Brain pericyte (primary cell): ENCODE data around the gene STX7.

Source experiments
- DNase-seq: peaks from one replicate; pipeline ENCODE4 v3.0.0-alpha.2; 2012; ENCODE audit warnings: low read depth, low spot score

STX7 gene

GRCh38 chr6:132476688-132477087 lies 36.2 kb downstream of the STX7 start:
- no peak for DNase-seq

- no peak for DNase-seq
Measured at GRCh38 chr6:132475925-132476324, 37.0 kb downstream of the STX7 start.

GRCh38 chr6:132471787-132472186 lies 41.1 kb downstream of the STX7 start:
- DNase-seq, result no peak

GRCh38 chr6:132466952-132467351 lies 46.0 kb downstream of the STX7 start:
- DNase-seq, result no peak

- DNase-seq, result no peak
Measured at GRCh38 chr6:132465530-132466485, 47.1 kb downstream of the STX7 start.

GRCh38 chr6:132464538-132465256 lies 48.2 kb downstream of the STX7 start:
- no peak for DNase-seq

GRCh38 chr6:132461958-132462357 lies 51.0 kb downstream of the STX7 start:
- DNase-seq, result no peak

GRCh38 chr6:132459605-132459952 lies 53.3 kb downstream of the STX7 start:
- DNase-seq, result no peak

- no peak for DNase-seq
Measured at GRCh38 chr6:132458887-132459604, 53.9 kb downstream of the STX7 start.

GRCh38 chr6:132456700-132457143 lies 56.2 kb downstream of the STX7 start:
- no peak for DNase-seq

GRCh38 chr6:132446855-132447241 lies 66.1 kb downstream of the STX7 start:
- no peak for DNase-seq

- DNase-seq, result no peak
Measured at GRCh38 chr6:132446141-132446854, 66.6 kb downstream of the STX7 start.

GRCh38 chr6:132445201-132445951 lies 67.5 kb downstream of the STX7 start:
- DNase-seq, result no peak

GRCh38 chr6:132443206-132443605 lies 69.7 kb downstream of the STX7 start:
- no peak for DNase-seq

GRCh38 chr6:132430110-132430509 lies 82.8 kb downstream of the STX7 start:
- no peak for DNase-seq

GRCh38 chr6:132425176-132425575 lies 87.7 kb downstream of the STX7 start:
- no peak for DNase-seq

- no peak for DNase-seq
Measured at GRCh38 chr6:132423839-132424238, 89.1 kb downstream of the STX7 start.

- DNase-seq, result no peak
Measured at GRCh38 chr6:132418235-132418965, 94.5 kb downstream of the STX7 start.

GRCh38 chr6:132414761-132415160 lies 98.2 kb downstream of the STX7 start:
- DNase-seq, result no peak

- no peak for DNase-seq
Measured at GRCh38 chr6:132414322-132414721, 98.6 kb downstream of the STX7 start.
